H1 (cell line): Measurements from ENCODE around the gene FSCN2. TPM values are rescaled to one million over a fixed set of nuclear protein-coding genes. Genes with fewer than 3 reads are reported as not detected.

Source experiments
- BRCA1 ChIP-seq: IDR thresholded peaks from 2 replicates; pipeline ENCODE4 v1.6.1; 2012; ENCODE audit warnings: low read depth, low read length, improper control_type of control experiment
- CBX5 ChIP-seq: fragments of 300-800, 300-1000 bp; sonication (generic); IDR thresholded peaks from 2 replicates; pipeline ENCODE4 v1.7.1; 2016; ENCODE audit warnings: antibody characterized with exemption, low read length, low read depth
- CTBP2 ChIP-seq: IDR thresholded peaks from 2 replicates; pipeline ENCODE4 v1.7.0; 2011; ENCODE audit warnings: borderline replicate concordance, mild to moderate bottlenecking, moderate library complexity, mixed read lengths, low read length; ENCODE audit not compliant: insufficient read depth, insufficient read length
- EZH2 ChIP-seq: fragments of 200-600 bp; sonication (generic); IDR thresholded peaks from 2 replicates; pipeline ENCODE4 v1.7.1; 2012; ENCODE audit warnings: low read depth, mild to moderate bottlenecking, moderate library complexity, low read length, inconsistent platforms; ENCODE audit not compliant: severe bottlenecking
- RXRA ChIP-seq: IDR thresholded peaks from 2 replicates; pipeline ENCODE4 v1.6.1; 2011; ENCODE audit warnings: low read depth, mild to moderate bottlenecking, low read length, moderate library complexity; ENCODE audit not compliant: insufficient read depth
- TEAD4 ChIP-seq: IDR thresholded peaks from 2 replicates; pipeline ENCODE4 v1.6.1; 2012; ENCODE audit warnings: low read depth, low read length, inconsistent platforms, mixed read lengths
- polyA plus RNA-seq, 7 experiments: library from polyadenylated mRNA; depleted of rRNA in 3 of 7; stranded (reverse) in 5 of 7; unstranded in 2 of 7; fragments of >200 nt in 5 of 7; fragments of 200-250 nt in 2 of 7; gene quantifications; 1 replicate in 5 of 7; 2 replicates in 1 of 7; 4 replicates in 1 of 7; pipeline versions ENCODE4 v1.2.1 to v1.2.3, GENCODE V29; 2011 to 2013; ENCODE audit warnings: missing spikeins in 2 of 7, mixed read lengths in 2 of 7
- total RNA-seq: library from RNA; stranded (reverse); fragmentation: NEBNext Ultra II Directional; extraction: Animal tissue kit (Norgen Biotek cat#: 25700); gene quantifications from 2 replicates; pipeline ENCODE4 v1.2.1, GENCODE V29; 2021
- TF ChIP-seq, protein P1 (sequence below): IDR thresholded peaks from 2 replicates; pipeline ENCODE4 v1.6.1; 2011; ENCODE audit warnings: low read depth, mild to moderate bottlenecking, low read length; ENCODE audit not compliant: insufficient read depth
- TF ChIP-seq, protein P2 (sequence below): IDR thresholded peaks from 2 replicates; pipeline ENCODE4 v1.6.1; 2012; ENCODE audit warnings: inconsistent platforms

The FSCN2 gene
- total and polyA plus RNA-seq, 2 of the 8 experiments (the other 6 are each of a cell fraction or from before 2014, with no cell fraction given): 0.18 to 0.30 TPM

DNA sequence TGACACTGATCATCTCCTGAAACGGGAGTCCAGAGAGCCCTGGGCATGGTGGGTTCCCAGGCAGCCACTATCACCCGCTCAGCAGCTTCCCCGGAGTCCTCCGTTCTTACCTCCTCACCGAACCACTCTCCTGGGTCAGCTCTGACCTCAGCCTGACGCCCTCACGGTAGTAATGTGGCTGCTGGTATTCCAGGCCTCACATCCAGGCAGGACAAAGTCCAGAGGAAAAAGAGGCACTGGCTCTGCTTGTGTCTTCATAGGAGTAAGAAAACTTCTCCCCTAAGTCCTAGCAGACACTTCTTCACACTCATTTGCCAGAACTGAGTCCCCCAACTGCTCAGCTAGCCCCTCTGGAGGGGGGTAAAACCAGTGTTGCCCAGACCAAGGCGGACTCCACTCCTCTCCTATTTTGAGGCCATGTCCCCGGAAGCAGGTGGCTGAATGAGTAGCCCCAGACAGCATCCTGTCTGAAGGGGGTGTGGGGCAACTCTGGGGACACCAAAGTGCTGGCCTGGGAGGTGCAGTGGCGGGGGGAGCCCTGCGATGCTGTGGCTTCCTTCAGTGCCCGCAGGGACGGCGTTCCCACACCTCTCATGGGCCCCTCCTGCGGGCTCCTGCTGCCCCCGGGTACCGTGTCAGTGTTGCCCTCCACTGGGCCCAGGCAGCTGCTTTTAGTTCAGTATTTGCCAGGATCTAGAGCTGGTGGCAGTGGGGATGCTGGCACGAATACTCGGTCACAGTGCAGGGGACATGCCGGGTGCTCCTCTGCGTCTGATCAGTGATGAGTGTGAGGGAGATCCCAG lies 5.4 kb downstream of the FSCN2 start (continued):
- TF ChIP-seq, protein P1, sequence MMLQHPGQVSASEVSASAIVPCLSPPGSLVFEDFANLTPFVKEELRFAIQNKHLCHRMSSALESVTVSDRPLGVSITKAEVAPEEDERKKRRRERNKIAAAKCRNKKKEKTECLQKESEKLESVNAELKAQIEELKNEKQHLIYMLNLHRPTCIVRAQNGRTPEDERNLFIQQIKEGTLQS: no peak
- TF ChIP-seq, protein P2, sequence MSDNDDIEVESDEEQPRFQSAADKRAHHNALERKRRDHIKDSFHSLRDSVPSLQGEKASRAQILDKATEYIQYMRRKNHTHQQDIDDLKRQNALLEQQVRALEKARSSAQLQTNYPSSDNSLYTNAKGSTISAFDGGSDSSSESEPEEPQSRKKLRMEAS: no peak
- TF ChIP-seq RXRA (no peak), TEAD4 (no peak), EZH2 (no peak), BRCA1 (no peak), CTBP2 (no peak), CBX5 (no peak)
